Endothelial cell (in vitro differentiated cells): Measurements from ENCODE around the gene KDM2B. TPM values are rescaled to one million over a fixed set of nuclear protein-coding genes. Genes with fewer than 3 reads are reported as not detected.

Experiments
- DNase-seq: peaks from one replicate; pipeline ENCODE4 v3.0.0; 2021; ENCODE audit warnings: low spot score
- H3K27ac Mint-ChIP-seq: one replicate; pipeline ENCODE4 v1.8.0; 2021; ENCODE audit warnings: mixed read lengths, inconsistent platforms; ENCODE audit not compliant: unreplicated experiment
- H3K27me3 Mint-ChIP-seq: one replicate; pipeline ENCODE4 v1.8.0; 2021; ENCODE audit warnings: mild to moderate bottlenecking, moderate library complexity, mixed read lengths, inconsistent platforms; ENCODE audit not compliant: unreplicated experiment
- H3K36me3 Mint-ChIP-seq: one replicate; pipeline ENCODE4 v1.8.0; 2021; ENCODE audit warnings: mild to moderate bottlenecking, low read depth, mixed read lengths, inconsistent platforms; ENCODE audit not compliant: unreplicated experiment
- H3K4me1 Mint-ChIP-seq: one replicate; pipeline ENCODE4 v1.8.0; 2021; ENCODE audit warnings: mild to moderate bottlenecking, mixed read lengths, inconsistent platforms; ENCODE audit not compliant: unreplicated experiment
- H3K4me3 Mint-ChIP-seq: one replicate; pipeline ENCODE4 v1.8.0; 2021; ENCODE audit warnings: mild to moderate bottlenecking, mixed read lengths, inconsistent platforms; ENCODE audit not compliant: unreplicated experiment
- H3K9me3 Mint-ChIP-seq: one replicate; pipeline ENCODE4 v1.8.0; 2021; ENCODE audit warnings: mixed read lengths, inconsistent platforms; ENCODE audit not compliant: unreplicated experiment
- CTCF ChIP-seq: fragments of 200-600 bp; sonication (generic); IDR thresholded peaks from one replicate; pipeline ENCODE4 v1.5.0; 2021; ENCODE audit warnings: antibody characterized with exemption; ENCODE audit not compliant: unreplicated experiment
- total RNA-seq: library from RNA; stranded (reverse); fragmentation: NEBNext Ultra II Directional; extraction: Animal tissue kit (Norgen Biotek cat#: 25700); gene quantifications from one replicate; pipeline ENCODE4 v1.2.1, GENCODE V29; 2021; ENCODE audit not compliant: unreplicated experiment

Gene KDM2B
- total RNA-seq, 1 donor from 2014 or later: 36.7 TPM

DNA sequence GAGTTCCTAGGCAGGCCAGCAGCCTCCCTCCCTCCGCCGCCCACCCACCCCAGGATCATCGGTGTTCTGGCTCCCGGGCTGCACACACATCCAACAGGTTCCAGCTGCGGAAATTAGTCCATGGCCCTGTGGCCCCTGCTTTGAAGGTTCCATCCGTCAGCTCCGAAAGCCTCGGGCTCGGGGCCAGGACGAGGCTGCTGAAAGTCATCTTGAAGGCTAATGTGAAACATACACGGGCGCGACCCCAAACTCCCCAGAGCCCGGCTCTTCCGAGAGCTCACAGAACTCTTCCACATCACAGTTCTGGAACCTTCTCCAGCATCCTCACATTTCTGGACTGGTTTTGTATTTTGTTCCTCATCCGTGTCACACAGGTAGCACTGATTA, 19.8 kb downstream of the KDM2B start:
- TF ChIP-seq CTCF: no peak
- peaks cover 1% of the 10 kb centered on the region for H3K27me3 Mint-ChIP-seq
- no peak overlapping the region for H3K4me3 Mint-ChIP-seq
- no peaks in the 10 kb centered on the region for H3K9me3 Mint-ChIP-seq
- no peaks in the 10 kb centered on the region for H3K36me3 Mint-ChIP-seq
- no peak overlapping the region for H3K27ac Mint-ChIP-seq
- H3K4me1 Mint-ChIP-seq: no peaks in the 10 kb centered on the region
- DNase-seq: no peak

GRCh38 chr12:121560392-121561008, 20.3 kb downstream of the KDM2B start:
- Mint-ChIP-seq H3K27ac (no peak overlapping the region), H3K4me3 (no peak overlapping the region), H3K9me3 (no peaks in the 10 kb centered on the region), H3K36me3 (no peaks in the 10 kb centered on the region), H3K4me1 (no peaks in the 10 kb centered on the region), H3K27me3 (peaks cover 1% of the 10 kb centered on the region)
- no peak for DNase-seq
- TF ChIP-seq CTCF: no peak

DNA sequence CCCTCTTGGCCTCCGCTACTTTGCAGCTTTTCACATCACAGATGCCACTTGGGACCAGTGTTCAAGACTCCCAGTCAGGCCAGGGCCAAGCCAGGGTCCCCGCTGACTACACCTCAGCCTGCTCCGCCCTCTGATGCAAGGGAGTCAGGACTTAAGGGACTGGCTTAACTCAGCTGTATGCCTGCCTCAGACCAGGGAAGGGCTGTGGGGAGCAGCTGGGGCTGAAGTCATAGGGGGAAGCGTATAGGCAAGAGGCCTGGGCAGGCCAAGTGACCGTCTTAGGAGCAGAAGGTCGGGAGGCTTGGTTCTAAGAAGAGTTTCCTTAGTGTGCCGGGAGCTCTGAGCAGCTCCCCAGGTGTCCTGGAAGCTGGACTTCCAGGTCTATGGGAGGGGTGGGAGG, 21.9 kb downstream of the KDM2B start:
- H3K36me3 Mint-ChIP-seq: no peaks in the 10 kb centered on the region
- H3K4me1 Mint-ChIP-seq: no peaks in the 10 kb centered on the region
- H3K27me3 Mint-ChIP-seq: peaks cover 1% of the 10 kb centered on the region
- no peak overlapping the region for H3K4me3 Mint-ChIP-seq
- no peaks in the 10 kb centered on the region for H3K9me3 Mint-ChIP-seq
- no peak overlapping the region for H3K27ac Mint-ChIP-seq
- TF ChIP-seq CTCF: no peak
- no peak for DNase-seq

DNA sequence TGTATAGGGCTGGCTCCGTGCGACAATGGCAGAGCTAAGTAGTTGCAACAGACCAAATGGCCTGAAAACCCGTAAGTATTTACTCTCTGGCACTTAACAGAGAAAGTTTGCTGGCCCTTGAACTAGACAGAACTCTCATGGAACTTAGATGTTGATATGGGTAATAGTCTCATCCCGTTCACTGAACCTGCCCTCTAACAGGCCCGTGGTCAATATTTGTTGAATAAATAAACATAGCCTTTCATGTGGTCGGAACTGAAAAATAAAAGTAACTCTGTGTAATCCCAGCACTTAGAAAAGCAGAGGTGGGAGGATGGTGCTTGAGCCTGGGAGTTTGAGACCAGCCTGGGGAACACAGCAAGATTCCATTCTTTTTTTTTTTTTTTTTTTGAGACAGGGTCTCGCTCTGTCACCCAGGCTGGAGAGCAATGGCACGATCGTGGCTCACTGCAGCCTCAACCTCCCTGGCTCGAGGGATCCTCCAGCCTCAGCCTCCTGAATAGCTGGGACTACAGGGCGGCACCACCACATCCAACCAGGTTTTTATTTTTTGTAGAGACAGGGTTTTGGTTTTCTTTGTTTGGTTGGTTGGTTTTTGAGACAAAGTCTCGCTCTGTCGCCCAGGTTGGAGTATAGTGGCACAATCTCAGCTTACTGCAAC, 29.7 kb downstream of the KDM2B start:
- H3K36me3 Mint-ChIP-seq: no peaks in the 10 kb centered on the region
- no peak overlapping the region for H3K27ac Mint-ChIP-seq
- H3K4me3 Mint-ChIP-seq: no peak overlapping the region
- no peak for TF ChIP-seq CTCF
- DNase-seq: no peak
- H3K27me3 Mint-ChIP-seq: peaks cover 3% of the 10 kb centered on the region
- H3K4me1 Mint-ChIP-seq: peaks cover 3% of the 10 kb centered on the region
- H3K9me3 Mint-ChIP-seq: no peaks in the 10 kb centered on the region

GRCh38 chr12:121549075-121549474, 31.7 kb downstream of the KDM2B start:
- H3K4me1 Mint-ChIP-seq: peaks cover 3% of the 10 kb centered on the region
- H3K27ac Mint-ChIP-seq: no peak overlapping the region
- H3K9me3 Mint-ChIP-seq: no peaks in the 10 kb centered on the region
- H3K4me3 Mint-ChIP-seq: no peak overlapping the region
- peaks cover 5% of the 10 kb centered on the region for H3K27me3 Mint-ChIP-seq
- no peak for TF ChIP-seq CTCF
- H3K36me3 Mint-ChIP-seq: no peaks in the 10 kb centered on the region
- DNase-seq: no peak
